ENCODE data around the gene STX2.

- peak; percentile 63 for TF ChIP-seq CTCF (conservative IDR thresholded peaks at IDR 0.05; ENCODE audit: low read length)
- no peak for TF ChIP-seq EZH2phosphoT487 (IDR thresholded peaks at IDR 0.05; ENCODE audit: borderline replicate concordance, low read depth, low read length)
These were observed at the start of gene STX2 for GRCh38 chr12:130838951-130839769.

Data from OCI-LY7 (cell line).